GM04504 (cell line): ENCODE results near the gene HINT2.

Source experiments
- DNase-seq: peaks from one replicate; pipeline ENCODE4 v3.0.0-alpha.2; 2012; ENCODE audit warnings: low read depth

The HINT2 gene

DNA sequence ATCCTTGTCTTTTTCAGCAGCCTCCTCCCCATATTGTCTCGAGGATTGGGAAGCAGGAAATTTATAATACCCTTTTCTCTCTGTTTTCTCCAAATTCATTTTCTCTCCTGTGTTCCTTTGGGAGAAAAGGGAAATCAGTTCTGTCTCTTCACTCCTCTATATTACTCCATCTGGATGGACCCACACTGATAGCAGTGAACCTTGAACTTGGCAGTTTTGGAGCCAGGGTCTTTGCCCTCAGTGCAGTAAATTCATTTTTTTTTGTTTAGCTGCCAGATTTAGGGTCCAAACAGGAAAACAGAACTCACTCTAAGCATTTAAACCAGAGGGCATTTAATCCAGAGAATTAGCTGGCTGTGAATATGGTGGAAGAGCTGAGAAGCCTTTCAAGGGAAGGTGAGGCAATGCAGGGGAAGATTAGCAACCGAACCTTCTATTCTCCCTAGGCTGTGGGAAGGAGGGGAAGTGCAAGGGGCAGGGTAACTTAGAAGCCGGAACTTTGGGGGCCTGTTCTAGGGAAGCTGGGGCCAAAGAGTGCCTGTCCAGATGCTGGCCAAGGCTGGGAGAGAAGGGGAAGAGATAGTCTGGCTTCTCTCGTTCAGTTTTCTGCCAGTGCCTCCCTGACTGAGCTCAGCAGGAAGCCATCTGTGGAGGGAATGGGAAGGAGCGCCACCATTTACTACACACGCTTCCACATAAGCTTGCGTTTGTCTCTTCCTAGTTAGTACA lies 39.8 kb downstream of the HINT2 start:
- no peak for DNase-seq

DNA sequence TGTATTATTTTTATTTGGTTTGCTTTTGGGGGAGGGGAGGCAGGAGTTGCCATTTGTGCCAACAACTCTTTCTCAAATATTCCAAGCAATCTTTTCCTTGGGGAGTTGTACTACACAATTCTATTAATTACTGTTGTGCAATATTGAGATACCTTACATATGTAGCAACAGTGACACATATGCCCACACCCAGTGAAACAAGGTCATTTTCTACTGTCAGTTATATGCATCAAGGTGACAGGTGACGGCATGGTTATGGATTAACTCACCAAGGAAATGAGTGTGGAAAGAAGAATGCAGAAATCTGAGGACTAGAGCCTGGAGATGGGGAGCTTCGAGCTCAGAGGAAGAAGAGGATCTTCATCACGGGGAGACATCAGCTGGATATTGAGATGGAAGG lies 42.9 kb downstream of the HINT2 start:
- no peak for DNase-seq

GRCh38 chr9:35771534-35771933 lies 43.3 kb downstream of the HINT2 start:
- no peak for DNase-seq

GRCh38 chr9:35771075-35771433 lies 43.8 kb downstream of the HINT2 start:
- no peak for DNase-seq

DNA sequence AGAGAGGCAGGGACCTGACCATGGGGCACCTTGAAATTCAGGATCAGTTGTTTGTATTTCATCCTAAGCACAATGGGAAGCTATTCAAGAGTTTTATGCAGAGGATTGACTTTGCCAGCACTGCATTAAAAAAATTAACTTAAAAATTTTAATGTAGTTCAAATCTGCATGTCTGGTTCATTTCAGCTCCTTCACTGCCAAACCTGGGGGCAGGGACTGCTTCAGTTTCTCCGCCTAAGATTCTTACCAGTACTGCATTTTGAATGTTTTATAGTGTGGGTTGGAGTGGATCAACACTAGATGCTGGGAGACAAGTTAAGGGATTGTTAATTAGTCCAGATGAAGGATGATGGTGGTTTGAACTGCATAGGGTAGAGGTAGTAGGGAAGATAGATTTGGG lies 45.1 kb downstream of the HINT2 start:
- no peak for DNase-seq

GRCh38 chr9:35767458-35767857 lies 47.4 kb downstream of the HINT2 start:
- DNase-seq: no peak

- no peak for DNase-seq
Measured at GRCh38 chr9:35766997-35767396, 47.8 kb downstream of the HINT2 start.

DNA sequence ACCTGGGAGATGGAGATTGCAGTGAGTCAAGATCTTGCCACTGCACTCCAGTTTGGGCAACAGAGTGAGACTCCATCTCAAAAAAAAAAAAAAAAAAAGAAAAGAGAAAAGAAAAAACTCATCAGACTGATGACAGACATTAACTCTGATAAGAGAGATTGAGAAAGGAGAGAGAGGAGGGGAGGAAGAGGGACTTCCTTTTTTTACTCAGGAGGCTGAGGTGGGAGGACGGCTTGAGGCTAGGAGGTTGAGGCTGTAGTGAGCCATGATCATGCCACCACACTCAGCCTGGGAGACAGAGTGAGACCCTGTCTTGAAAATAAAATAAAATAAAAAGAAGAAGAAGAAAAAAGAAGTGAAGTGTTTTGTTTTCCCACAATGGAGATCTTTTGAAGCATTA lies 51.0 kb downstream of the HINT2 start:
- no peak for DNase-seq

- no peak for DNase-seq
Measured at GRCh38 chr9:35763181-35763580, 51.7 kb downstream of the HINT2 start.
